Measurements from ENCODE around the gene MAST3.

The MAST3 gene

GRCh38 chr19:18112989-18113478 is 15.5 kb downstream of the MAST3 start:
- peak in 13 of 14 donors; percentile 12 to 87 (median 70) for DNase-seq

DNA sequence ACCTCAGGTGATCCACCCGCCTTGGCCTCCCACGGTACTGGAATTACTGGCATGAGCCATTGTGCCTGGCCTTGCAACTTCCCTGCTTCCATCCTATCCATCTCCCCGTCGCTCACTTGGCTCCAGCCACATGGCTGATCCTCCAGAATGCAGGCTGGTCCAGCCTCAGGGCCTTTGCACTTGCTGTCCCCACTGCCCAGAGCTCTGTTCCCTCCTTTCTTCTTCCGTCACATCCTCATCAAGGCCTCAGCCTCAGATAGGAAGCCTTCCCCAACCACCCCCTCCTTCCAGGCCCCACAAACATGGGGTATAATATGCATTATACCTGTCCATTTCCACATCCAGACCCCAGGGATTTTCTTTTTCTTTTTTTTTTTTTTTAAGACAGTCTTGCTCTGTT is 16.2 kb downstream of the MAST3 start:
- no peak for DNase-seq

- no peak for DNase-seq
Measured at GRCh38 chr19:18114483-18114882, 16.9 kb downstream of the MAST3 start.

DNA sequence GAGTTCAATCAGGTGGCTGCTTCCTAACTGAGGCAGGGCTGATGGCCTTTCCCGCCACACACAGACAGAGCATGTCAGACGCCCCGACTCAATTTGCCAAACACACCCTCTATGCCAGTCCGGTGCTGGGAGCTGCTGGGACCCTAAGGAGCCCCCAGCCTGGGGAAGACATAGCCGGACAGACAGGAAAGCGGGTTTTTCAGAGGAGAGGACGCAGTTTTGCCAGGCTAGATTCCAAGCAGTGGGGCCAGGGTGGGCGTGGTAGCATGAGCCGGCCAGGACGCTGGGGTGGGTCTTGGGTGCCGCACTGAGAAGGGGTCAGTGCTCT is 19.8 kb downstream of the MAST3 start:
- DNase-seq, result no peak

DNA sequence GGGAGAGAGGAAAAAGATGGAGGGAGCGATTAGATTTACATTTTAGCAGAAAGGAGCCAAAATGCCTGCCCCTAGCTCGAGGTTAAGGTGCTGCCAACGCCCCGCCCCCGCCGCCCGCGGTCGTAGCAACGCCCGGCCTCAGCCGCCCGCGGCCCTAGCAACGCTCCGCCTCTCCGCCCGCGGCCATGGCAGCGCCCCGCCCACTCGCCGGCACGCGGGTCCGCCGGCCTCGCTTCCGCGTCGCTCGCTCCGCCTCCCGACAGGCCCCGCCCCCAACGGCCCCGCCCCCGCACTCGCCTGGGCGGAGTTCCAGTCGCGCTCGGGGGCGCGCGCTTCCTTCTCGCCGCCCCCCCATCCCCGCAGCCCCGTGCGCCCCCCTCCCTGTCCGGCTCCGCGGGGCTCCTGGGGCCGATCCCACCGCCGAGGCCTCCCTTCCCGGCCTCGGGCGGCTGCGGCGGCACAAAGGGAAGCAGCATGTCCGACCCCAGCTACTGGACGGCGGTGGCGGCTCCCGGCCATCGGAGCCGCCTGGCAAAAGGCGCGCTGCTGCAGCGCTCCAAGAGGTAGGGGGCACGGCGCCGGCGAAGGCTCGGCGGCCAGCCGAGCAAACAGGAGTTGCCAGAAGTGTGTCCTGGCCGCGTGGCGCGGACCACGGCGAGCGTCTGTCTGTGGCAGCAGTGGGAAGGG is 20.3 kb downstream of the MAST3 start:
- DNase-seq, result peak in 13 of 14 donors; percentile 20 to 90 (median 73)

DNA sequence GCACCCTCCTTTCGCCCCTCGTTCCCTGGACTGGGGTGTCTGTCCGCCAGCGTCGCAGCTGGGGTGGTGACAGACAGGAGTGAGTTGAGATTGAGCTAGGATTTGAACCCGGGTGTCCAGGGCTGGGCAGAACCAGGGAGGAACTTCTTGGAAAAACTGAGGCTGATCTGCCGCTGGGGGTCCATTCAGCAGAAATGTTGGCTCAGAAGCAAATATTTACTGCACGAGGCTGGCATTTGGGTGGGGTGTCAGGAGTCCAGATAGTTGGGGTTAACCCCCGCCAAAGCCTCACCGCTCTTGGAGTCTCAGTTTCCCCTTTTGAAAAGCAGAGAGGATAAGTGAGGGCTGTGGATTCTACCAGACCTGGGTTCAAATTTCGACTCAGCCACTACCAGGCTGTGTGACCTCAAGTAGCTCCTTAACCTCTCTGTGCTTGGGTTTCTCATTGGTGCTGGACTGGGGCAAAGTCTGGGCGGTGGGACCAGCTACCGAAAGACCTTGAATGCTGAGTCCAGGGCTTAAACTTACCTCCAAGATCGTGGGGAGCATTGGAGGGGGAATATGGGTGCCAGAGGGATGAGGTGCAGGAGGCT is 20.9 kb downstream of the MAST3 start:
- no peak for DNase-seq

- peak in 5 of 14 donors; percentile 15 to 34 (median 21) for DNase-seq
Measured at GRCh38 chr19:18119013-18119716, 21.6 kb downstream of the MAST3 start.

DNA sequence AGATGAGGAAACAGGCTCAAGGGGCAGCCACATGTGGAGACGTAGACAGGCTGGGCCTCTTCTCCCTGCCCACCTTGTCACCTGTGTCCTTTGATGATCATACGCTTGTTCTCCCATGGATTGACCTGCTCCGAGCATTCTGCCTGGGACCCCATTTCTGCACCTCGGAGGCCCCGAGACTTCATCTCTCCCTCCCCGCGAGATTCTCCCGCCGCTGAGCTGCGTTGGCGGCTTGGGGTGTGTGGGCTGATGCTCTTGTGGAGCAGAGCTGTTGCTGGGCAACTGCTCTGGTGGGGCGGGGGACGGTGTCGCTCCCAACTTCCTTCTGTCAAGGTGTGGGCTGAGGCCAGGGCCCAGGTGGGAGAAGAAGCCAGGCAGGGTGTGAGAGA is 22.1 kb downstream of the MAST3 start:
- no peak for DNase-seq

DNA sequence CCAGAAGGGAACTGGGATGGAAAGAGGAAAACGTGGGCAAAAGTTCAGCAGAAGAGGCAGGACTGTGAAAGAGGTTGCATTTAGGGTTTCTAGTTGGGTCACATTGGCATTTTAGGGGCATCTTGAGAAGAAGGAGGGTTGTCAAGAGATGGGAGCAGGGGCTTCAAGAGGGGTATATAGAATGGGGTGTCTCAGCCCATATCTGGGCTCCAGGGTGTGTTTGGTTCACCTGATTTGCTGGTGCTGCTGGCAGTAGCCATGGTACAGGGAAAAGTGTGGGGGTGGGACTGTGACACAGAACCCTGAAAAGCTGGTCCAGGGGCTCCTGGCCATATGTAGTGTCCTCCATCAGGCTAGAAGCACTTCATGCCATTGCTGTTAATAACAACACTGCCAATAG is 22.5 kb downstream of the MAST3 start:
- no peak for DNase-seq

- no peak for DNase-seq
Measured at GRCh38 chr19:18121166-18121565, 23.6 kb downstream of the MAST3 start.

DNA sequence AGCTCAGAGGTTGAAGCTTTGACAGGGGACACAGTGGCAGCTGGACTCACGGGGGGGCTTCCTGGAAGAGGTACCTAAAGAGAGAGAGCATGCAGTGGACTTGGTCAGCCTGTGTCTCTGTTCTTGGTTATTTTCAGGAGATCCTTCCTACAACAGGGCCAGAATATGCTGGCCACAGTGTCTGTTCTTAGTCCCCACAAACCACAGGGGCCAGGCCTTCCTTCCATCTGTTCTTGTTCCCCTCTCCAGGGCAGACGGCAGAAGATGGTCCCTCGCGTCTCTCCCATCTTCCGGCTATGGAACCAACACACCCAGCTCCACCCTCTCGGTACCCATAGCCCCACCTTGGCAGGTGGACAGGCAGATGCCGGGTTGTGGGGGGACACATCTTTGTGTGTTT is 24.8 kb downstream of the MAST3 start:
- peak in 4 of 14 donors; percentile 14 to 38 (median 24) for DNase-seq

- DNase-seq, result peak in 1 of 14 donors; percentile 38
Measured at GRCh38 chr19:18122860-18123795, 25.6 kb downstream of the MAST3 start.

DNA sequence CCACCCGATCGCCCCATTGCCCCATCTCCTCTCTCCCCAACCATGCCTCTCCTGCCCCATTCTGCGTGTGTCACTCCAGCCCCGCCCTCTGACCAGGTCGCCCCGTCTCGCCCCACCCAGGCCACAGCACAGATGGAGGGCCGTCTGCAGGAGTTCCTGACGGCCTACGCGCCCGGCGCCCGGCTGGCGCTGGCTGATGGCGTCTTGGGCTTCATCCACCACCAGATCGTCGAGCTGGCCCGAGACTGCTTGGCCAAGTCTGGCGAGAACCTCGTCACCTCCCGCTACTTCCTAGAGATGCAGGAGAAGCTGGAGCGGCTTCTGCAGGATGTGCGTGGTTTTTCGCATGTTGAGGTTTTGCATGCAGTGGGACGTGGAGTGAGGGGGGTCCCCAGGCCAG is 26.2 kb downstream of the MAST3 start:
- peak in 1 of 14 donors; percentile 23 for DNase-seq

GRCh38 chr19:18126097-18126496 is 28.5 kb downstream of the MAST3 start:
- no peak for DNase-seq

GRCh38 chr19:18128044-18128443 is 30.5 kb downstream of the MAST3 start:
- peak in 1 of 14 donors; percentile 18 for DNase-seq

- DNase-seq, result no peak
Measured at GRCh38 chr19:18128805-18129204, 31.2 kb downstream of the MAST3 start.

- no peak for DNase-seq
Measured at GRCh38 chr19:18130523-18131242, 33.1 kb downstream of the MAST3 start.

DNA sequence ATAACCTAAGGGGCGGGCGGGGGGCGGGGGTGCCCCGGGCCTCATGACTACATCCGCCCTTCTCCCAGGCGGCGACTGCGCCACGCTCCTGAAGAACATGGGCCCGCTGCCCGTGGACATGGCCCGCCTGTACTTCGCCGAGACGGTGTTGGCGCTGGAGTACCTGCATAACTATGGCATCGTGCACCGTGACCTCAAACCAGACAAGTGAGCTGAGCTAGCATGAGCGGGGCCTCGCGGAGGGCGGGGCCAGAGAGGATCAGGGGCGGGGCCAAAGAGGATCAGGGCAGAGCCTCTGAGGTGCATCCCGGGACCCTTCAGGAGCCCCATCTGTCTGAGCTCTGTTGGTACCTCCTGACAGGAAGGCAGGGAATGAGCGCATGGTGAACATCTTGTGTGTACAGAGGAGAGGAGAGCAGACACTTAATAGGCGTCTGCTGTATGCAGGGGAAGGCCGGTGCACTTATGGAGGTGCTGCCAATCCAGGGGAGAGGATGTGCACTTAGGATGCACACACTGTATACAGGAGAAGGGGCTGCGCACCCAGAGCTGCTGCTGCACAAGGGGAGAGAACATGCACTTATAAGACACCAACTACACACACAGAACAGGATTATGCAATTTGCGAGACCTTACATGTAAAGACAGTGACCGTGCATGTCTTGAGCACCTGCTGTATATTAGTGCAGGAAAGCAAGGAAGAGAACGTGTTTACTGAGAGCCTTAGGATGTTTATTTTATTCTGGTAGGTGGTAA is 34.4 kb downstream of the MAST3 start:
- DNase-seq, result no peak

DNA sequence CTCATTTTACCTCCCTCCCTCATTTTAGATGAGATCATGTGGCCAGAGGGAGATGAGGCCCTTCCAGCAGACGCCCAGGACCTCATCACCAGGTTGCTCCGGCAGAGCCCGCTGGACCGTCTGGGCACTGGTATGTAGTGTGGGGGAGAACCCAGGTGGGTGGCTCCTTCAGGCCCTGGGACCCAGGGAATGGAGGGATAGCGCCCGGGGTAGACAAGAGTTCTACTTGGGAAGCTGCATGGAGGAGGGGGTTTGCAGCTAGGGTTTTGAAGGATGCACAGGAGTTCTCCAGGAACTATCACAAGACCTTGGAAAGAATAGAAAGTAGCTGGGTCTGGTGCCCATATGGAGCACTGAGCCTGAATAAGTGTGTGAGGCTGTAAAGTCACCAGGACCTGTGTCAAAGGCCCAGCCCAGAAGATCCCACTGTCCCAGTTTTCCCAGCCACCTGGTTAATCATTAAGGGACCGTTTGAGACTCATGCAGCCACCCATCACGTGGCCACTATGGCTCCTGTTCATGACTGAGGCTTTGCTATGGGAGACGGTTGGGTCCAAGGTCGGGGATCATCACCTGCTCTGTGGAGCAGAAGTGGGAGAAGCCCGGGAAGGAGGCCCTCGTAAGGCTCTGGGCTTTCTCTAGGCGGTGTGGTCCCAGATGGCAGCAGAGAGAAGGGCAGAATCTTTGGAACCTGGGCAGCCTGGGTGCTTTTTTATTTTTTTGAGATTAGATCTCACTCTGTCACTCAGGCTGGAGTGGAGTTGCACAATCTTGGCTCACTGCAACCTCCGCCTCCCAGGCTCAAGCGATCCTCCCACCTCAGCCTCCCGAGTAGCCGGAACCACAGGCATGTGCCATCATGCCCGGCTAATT is 38.4 kb downstream of the MAST3 start:
- DNase-seq, result no peak

GRCh38 chr19:18137242-18137641 is 39.7 kb downstream of the MAST3 start:
- DNase-seq, result no peak

Data from C1 segment of cervical spinal cord (tissue), 14 donors.